IPS DF 6.9 (cell line): Measurements from ENCODE around the gene LYRM9.

Experiments used
- DNase-seq: peaks from one replicate; pipeline ENCODE4 v3.0.0-alpha.2; 2013; ENCODE audit warnings: low read depth, low spot score
- H3K27ac ChIP-seq: one replicate; pipeline ENCODE4 v1.5.1; 2013; ENCODE audit warnings: low read length, control low read depth
- H3K27me3 ChIP-seq: 2 replicates; pipeline ENCODE4 v1.6.1; 2013; ENCODE audit warnings: mild to moderate bottlenecking, low read length; ENCODE audit not compliant: control insufficient read depth, insufficient read depth
- H3K36me3 ChIP-seq: 2 replicates; pipeline ENCODE4 v1.6.1; 2013; ENCODE audit warnings: low read length; ENCODE audit not compliant: control insufficient read depth, insufficient read depth
- H3K4me1 ChIP-seq: 2 replicates; pipeline ENCODE4 v1.6.1; 2013; ENCODE audit warnings: low read length; ENCODE audit not compliant: control insufficient read depth, insufficient read depth
- H3K4me3 ChIP-seq: 2 replicates; pipeline ENCODE4 v1.5.1; 2013; ENCODE audit warnings: mild to moderate bottlenecking, low read length
- H3K9me3 ChIP-seq: 2 replicates; pipeline ENCODE4 v1.6.1; 2013; ENCODE audit warnings: low read length, inconsistent platforms; ENCODE audit not compliant: control insufficient read depth, insufficient read depth
- WGBS: extraction: QIAGEN DNeasy Blood & Tissue Kit; methylation state at CpG from one replicate; pipeline ENCODE4 v1.1.7; 2013; ENCODE audit warnings: mixed read lengths, missing lambda C conversion rate; ENCODE audit not compliant: insufficient read length, insufficient coverage; 5-methylcytosine and 5-hydroxymethylcytosine counted together

Gene LYRM9

GRCh38 chr17:27906623-27907022, 13.5 kb upstream of the LYRM9 start:
- H3K4me1 ChIP-seq = no peaks in the 10 kb centered on the region; the same call in 1 of the 2 replicates
- no peaks in the 10 kb centered on the region for H3K9me3 ChIP-seq
- no peak overlapping the region for H3K4me3 ChIP-seq
- H3K36me3 ChIP-seq = no peaks in the 10 kb centered on the region
- DNase-seq = no peak
- WGBS = no CpG with 5 or more reads among the region's 3 CpGs
- H3K27me3 ChIP-seq = peaks cover 1% of the 10 kb centered on the region; the same call in 1 of the 2 replicates
- no peak overlapping the region for H3K27ac ChIP-seq

GRCh38 chr17:27906226-27906580, 13.0 kb upstream of the LYRM9 start:
- H3K4me3 ChIP-seq = no peak overlapping the region
- DNase-seq = no peak
- H3K36me3 ChIP-seq = no peaks in the 10 kb centered on the region
- H3K27me3 ChIP-seq = peaks cover 1% of the 10 kb centered on the region; the same call in 1 of the 2 replicates
- no peaks in the 10 kb centered on the region; the same call in 1 of the 2 replicates for H3K4me1 ChIP-seq
- H3K27ac ChIP-seq = no peak overlapping the region
- no peaks in the 10 kb centered on the region for H3K9me3 ChIP-seq

- Histone ChIP-seq H3K9me3 (no peaks in the 10 kb centered on the region), H3K36me3 (no peaks in the 10 kb centered on the region), H3K27ac (no peak overlapping the region), H3K4me1 (no peaks in the 10 kb centered on the region; the same call in 1 of the 2 replicates), H3K27me3 (no peaks in the 10 kb centered on the region), H3K4me3 (no peak overlapping the region)
- WGBS = no CpG with 5 or more reads among the region's 9 CpGs
- no peak for DNase-seq
Measured at GRCh38 chr17:27905447-27906225, 12.5 kb upstream of the LYRM9 start.

DNA sequence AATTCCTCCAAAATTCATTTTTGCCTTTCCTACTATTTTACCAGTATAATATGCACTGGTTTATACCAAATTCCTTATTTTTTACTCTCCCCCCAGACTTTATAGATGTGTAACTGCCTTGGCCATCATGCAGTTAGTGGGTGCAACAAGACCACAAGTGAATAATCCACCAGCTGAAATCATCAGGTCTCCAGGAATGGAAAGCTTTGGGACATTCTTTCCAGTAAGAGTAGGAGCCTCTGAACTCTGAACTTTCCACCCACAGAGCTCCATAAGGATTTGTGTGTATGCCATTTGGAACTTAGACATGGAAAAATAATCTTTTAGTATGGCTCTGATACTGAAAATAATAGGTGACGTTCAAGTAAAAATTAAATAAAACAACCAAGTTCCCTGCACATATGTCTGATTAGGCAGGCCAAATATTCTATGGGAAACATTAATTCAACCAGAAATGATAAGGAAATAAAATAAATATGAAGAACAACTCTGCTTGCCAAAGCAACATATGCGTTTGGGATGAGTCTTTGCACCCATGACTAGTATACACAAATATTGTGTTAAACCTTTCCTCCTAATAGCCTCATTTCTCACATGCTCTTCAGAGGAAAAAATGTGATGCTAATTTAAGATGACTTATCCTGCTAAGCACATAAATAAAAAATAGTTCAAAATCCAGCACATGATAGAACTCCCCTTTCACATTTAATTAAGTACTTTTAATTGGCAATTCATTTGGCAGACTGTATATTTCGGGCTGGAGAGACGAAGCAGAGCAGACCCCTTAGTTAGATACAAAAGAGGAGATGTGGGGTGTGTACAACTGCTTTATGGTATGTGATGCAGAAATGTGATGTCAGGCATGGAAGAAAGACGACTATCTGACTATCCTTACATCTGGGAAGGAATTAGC, 11.6 kb upstream of the LYRM9 start:
- DNase-seq = no peak
- Histone ChIP-seq H3K4me1 (no peaks in the 10 kb centered on the region; the same call in 1 of the 2 replicates), H3K9me3 (no peaks in the 10 kb centered on the region), H3K4me3 (no peak overlapping the region), H3K36me3 (no peaks in the 10 kb centered on the region), H3K27ac (no peak overlapping the region), H3K27me3 (no peaks in the 10 kb centered on the region)
- WGBS = no CpG with 5 or more reads among the region's 5 CpGs

DNA sequence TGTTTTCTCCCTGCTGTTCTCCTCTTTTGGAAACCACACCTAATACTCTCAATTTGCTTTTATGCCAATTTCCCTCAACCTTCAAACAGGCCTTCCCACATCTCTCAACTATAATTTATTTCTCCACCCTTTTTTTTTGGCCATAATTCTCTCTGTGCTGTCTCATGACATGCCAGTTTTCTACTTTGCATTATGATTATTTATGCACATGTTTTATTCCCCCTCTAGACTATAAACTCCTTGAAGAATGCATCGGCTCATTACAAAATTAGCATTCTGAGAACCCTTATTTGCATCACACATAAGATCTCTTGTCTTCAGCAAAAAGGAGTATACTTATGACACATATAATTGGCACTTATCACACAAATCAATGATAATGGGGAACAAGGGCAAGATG, 10.9 kb upstream of the LYRM9 start:
- no peaks in the 10 kb centered on the region for H3K36me3 ChIP-seq
- H3K27ac ChIP-seq = no peak overlapping the region
- no peaks in the 10 kb centered on the region; the same call in 1 of the 2 replicates for H3K4me1 ChIP-seq
- no CpG with 5 or more reads among the region's 1 CpG for WGBS
- DNase-seq = no peak
- no peak overlapping the region for H3K4me3 ChIP-seq
- no peaks in the 10 kb centered on the region for H3K9me3 ChIP-seq
- no peaks in the 10 kb centered on the region for H3K27me3 ChIP-seq

- no peak for DNase-seq
- no peak overlapping the region for H3K27ac ChIP-seq
- H3K9me3 ChIP-seq = no peaks in the 10 kb centered on the region
- H3K4me3 ChIP-seq = no peak overlapping the region
- H3K27me3 ChIP-seq = no peaks in the 10 kb centered on the region
- no CpG with 5 or more reads among the region's 3 CpGs for WGBS
- no peaks in the 10 kb centered on the region for H3K36me3 ChIP-seq
- peaks cover 2% of the 10 kb centered on the region; the same call in 1 of the 2 replicates for H3K4me1 ChIP-seq
Measured at GRCh38 chr17:27899525-27899924, 6.4 kb upstream of the LYRM9 start.

- Histone ChIP-seq H3K27ac (no peak overlapping the region), H3K4me1 (peaks cover 2% of the 10 kb centered on the region)
Measured at GRCh38 chr17:27898096-27898495, 4.9 kb upstream of the LYRM9 start.

DNA sequence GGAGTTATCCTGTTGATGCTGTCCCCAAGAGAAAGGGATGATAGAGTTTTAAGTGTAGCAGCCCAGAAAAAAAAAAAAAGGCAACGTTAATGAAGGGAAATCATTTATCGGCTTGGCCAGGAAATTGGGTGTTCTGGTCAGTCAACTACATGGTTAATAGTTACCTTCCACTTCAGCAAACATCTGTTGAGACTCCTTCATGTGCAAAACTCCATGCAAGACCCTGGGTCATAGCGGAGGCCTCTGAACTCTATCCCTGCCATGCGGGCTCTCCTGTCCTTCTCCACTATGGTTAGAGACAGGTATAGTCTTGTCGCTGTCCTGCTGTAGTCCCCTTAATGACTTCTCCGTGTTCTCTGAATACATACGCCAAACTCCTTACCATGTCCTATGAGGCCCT, 3.5 kb upstream of the LYRM9 start:
- Histone ChIP-seq H3K9me3 (no peaks in the 10 kb centered on the region), H3K27me3 (no peaks in the 10 kb centered on the region), H3K4me3 (no peak overlapping the region), H3K4me1 (peaks cover 2% of the 10 kb centered on the region), H3K27ac (no peak overlapping the region), H3K36me3 (no peaks in the 10 kb centered on the region)
- DNase-seq = no peak
- WGBS = no CpG with 5 or more reads among the region's 7 CpGs

More at GRCh38 chr17:27898096-27898495, 4.9 kb upstream of the LYRM9 start:
- Histone ChIP-seq H3K36me3 (no peaks in the 10 kb centered on the region), H3K4me3 (no peak overlapping the region), H3K9me3 (no peaks in the 10 kb centered on the region), H3K27me3 (no peaks in the 10 kb centered on the region)
- no peak for DNase-seq

- H3K27me3 ChIP-seq = no peaks in the 10 kb centered on the region
- no peak for DNase-seq
- no CpG with 5 or more reads among the region's 1 CpG for WGBS
- no peak overlapping the region for H3K4me3 ChIP-seq
- no peak overlapping the region for H3K27ac ChIP-seq
- H3K4me1 ChIP-seq = peaks cover 2% of the 10 kb centered on the region
- no peaks in the 10 kb centered on the region for H3K9me3 ChIP-seq
- no peaks in the 10 kb centered on the region for H3K36me3 ChIP-seq
Measured at GRCh38 chr17:27895940-27896535, 2.9 kb upstream of the LYRM9 start.

DNA sequence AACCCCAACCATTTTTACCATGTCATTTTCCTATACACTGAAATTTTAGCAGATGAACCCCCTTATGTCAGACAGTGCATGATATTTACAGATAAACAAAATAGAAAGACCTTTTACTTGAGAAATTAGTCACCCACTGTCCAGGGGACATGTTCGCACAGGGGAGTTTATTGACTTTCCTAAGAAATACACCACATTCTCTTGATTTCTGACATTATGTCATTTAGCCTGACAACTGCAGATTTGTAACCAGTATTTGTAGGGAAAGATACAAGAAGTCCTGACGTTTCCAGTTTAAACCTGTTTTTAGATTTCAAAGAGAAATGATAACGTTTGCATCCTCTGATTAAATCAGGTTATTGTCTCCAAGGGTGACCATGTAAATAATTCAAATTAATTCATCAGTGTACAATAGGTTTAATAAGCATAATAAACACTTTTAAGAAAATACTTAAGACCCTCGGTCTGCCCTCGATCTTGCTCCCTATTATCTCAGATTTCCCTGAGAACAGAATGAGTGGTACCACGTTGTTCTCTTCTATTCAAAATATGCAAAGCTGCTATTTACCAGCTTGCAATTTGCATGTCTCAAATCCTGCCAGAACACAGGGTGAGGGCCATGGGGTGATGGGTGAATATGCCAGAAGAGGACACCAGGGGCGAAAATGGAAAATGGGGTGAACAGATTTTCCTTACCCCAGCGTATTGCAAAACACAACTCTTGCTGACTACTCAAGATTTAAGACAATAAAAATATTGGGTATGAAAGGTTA, 2.1 kb upstream of the LYRM9 start:
- WGBS = no CpG with 5 or more reads among the region's 8 CpGs
- no peak overlapping the region for H3K4me3 ChIP-seq
- H3K27ac ChIP-seq = no peak overlapping the region
- no peaks in the 10 kb centered on the region for H3K36me3 ChIP-seq
- H3K9me3 ChIP-seq = no peaks in the 10 kb centered on the region
- DNase-seq = no peak
- H3K27me3 ChIP-seq = no peaks in the 10 kb centered on the region
- H3K4me1 ChIP-seq = peaks cover 2% of the 10 kb centered on the region
